Activated B cell treated with CpG ODN at 0.5 μM for 24 hours (primary cell): ENCODE measurements around the gene NUDT7. TPM values are rescaled to one million over a fixed set of nuclear protein-coding genes. Genes with fewer than 3 reads are reported as not detected.

Source experiments
- ATAC-seq: fragments of 200-7000 bp; cut with Tn5 transposase; one replicate; pipeline ENCODE4 v1.10.0; 2021; ENCODE audit warnings: low read depth, mild to moderate bottlenecking, moderate library complexity
- CTCF ChIA-PET: fragments of 350-600 bp; sonication (Branson Sonifier 250); formaldehyde crosslinking; loops from one replicate; lab custom pipeline; 2021; ENCODE audit warnings: antibody characterized with exemption; lab: Charles Lee
- POLR2A ChIA-PET: fragments of 350-600 bp; sonication (Branson Sonifier 250); formaldehyde crosslinking; loops from one replicate; lab custom pipeline; 2021; ENCODE audit warnings: antibody characterized with exemption; lab: Charles Lee
- DNase-seq: peaks from one replicate; pipeline ENCODE4 v3.0.0; 2022
- H3K27ac Mint-ChIP-seq: one replicate; pipeline ENCODE4 v1.8.0; 2020; ENCODE audit warnings: mixed read lengths
- H3K27me3 Mint-ChIP-seq: one replicate; pipeline ENCODE4 v1.8.0; 2021; ENCODE audit warnings: mixed read lengths
- H3K36me3 Mint-ChIP-seq: one replicate; pipeline ENCODE4 v1.8.0; 2021; ENCODE audit warnings: low read depth, mixed read lengths
- H3K4me1 Mint-ChIP-seq: one replicate; pipeline ENCODE4 v1.8.0; 2021; ENCODE audit warnings: mixed read lengths
- H3K4me3 Mint-ChIP-seq: one replicate; pipeline ENCODE4 v1.8.0; 2020; ENCODE audit warnings: mild to moderate bottlenecking, mixed read lengths
- H3K9me3 Mint-ChIP-seq: one replicate; pipeline ENCODE4 v1.8.0; 2020; ENCODE audit warnings: mixed read lengths
- intact Hi-C: fragments of 100-400 bp; cut with micrococcal nuclease; formaldehyde crosslinking; loops from one replicate; pipeline ENCODE4 v1.15.1; 2024
- total RNA-seq: library from RNA; stranded (reverse); gene quantifications from 2 replicates; pipeline ENCODE4 v1.2.3, GENCODE V29; 2022
- TF ChIP-seq, protein P1 (sequence below): fragments of 200-600 bp; IDR thresholded peaks from one replicate; pipeline ENCODE4 v1.8.0; 2022; ENCODE audit warnings: antibody characterized with exemption, mild to moderate bottlenecking

Gene NUDT7
- total RNA-seq, 1 donor from 2014 or later, result 4.0 TPM

DNA sequence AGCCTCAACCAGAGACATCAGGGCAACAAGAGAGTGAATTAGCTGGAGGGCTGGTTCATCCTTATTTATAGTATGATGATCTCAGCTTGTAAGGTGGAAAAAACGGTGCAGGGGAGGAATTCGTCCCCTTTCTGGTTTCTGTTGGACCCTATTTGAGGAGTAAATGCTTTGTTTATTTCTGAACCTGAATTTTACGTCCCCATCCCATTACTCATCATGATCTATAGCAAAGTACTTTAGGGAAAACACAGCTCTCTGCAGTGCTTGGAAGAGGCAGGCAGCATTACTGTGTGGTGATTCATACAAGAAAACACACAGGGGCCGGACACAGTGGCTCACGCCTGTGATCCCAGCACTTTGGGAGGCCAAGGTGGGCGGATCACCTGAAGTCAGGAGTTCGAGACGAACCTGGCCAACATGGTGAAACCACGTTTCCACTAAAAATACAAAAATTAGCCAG, 58.1 kb downstream of the NUDT7 start:
- ATAC-seq, result no peak
- Mint-ChIP-seq H3K4me1 (no peaks in the 10 kb centered on the region), H3K36me3 (no peaks in the 10 kb centered on the region), H3K9me3 (no peaks in the 10 kb centered on the region), H3K27ac (no peak overlapping the region), H3K27me3 (no peaks in the 10 kb centered on the region), H3K4me3 (no peak overlapping the region)
- ChIA-PET POLR2A (no interaction called here), CTCF (interaction anchor here (1.2 kb wide), 1 partner anchor 13 kb away, joined by 4 read pairs; no protein-coding TSS in a partner anchor)
- intact Hi-C loops, result no loop called here
- DNase-seq, result no peak
- TF ChIP-seq, protein P1, sequence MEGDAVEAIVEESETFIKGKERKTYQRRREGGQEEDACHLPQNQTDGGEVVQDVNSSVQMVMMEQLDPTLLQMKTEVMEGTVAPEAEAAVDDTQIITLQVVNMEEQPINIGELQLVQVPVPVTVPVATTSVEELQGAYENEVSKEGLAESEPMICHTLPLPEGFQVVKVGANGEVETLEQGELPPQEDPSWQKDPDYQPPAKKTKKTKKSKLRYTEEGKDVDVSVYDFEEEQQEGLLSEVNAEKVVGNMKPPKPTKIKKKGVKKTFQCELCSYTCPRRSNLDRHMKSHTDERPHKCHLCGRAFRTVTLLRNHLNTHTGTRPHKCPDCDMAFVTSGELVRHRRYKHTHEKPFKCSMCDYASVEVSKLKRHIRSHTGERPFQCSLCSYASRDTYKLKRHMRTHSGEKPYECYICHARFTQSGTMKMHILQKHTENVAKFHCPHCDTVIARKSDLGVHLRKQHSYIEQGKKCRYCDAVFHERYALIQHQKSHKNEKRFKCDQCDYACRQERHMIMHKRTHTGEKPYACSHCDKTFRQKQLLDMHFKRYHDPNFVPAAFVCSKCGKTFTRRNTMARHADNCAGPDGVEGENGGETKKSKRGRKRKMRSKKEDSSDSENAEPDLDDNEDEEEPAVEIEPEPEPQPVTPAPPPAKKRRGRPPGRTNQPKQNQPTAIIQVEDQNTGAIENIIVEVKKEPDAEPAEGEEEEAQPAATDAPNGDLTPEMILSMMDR, result no peak

DNA sequence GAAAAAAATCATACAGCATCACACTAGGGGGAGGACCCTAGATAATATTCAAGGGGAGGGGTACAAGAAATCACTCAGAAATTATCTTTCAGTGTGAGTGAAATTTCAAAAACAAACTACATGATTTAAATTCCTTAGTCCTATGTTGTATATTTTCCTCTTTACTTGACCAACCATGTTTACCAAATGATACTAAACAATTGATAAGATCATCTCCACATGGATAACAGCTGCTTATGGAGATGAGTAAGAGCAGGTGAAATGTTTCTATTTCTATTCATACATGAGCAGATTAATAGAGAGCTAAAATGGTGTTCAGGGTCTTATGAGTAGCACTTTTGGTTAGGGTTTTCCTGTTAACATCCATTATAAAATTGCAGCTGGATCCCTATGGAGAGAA, 58.8 kb downstream of the NUDT7 start:
- ChIA-PET CTCF (no interaction called here), POLR2A (no interaction called here)
- ATAC-seq (no peak), DNase-seq (no peak)
- H3K4me1 Mint-ChIP-seq, result no peaks in the 10 kb centered on the region
- H3K9me3 Mint-ChIP-seq, result no peaks in the 10 kb centered on the region
- H3K4me3 Mint-ChIP-seq, result no peak overlapping the region
- intact Hi-C loops, result no loop called here
- H3K27me3 Mint-ChIP-seq, result peaks cover 1% of the 10 kb centered on the region
- H3K27ac Mint-ChIP-seq, result no peak overlapping the region
- H3K36me3 Mint-ChIP-seq, result no peaks in the 10 kb centered on the region
- TF ChIP-seq, protein P1, result no peak

DNA sequence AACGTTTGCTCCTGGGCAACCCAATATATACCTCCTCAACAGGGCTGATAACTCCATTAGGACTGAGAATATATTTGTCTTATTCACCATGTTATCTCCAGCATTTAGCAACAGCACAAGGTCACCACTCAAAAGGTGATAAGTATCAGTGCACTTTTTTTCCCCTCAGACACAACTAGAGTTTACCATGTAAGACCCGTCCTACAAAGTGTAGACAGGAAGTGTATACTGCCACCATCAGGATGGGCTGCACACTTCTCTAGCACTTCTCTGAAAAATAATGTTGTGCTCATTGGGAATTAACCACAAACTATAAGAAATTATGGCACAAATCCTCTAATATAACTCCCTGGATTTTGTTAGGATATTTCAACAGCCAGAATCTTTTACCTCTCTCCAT, 60.4 kb downstream of the NUDT7 start:
- Mint-ChIP-seq H3K27me3 (peaks cover 16% of the 10 kb centered on the region), H3K4me1 (no peaks in the 10 kb centered on the region), H3K9me3 (no peaks in the 10 kb centered on the region), H3K4me3 (no peak overlapping the region), H3K27ac (no peak overlapping the region), H3K36me3 (no peaks in the 10 kb centered on the region)
- DNase-seq, result no peak
- ATAC-seq, result no peak
- CTCF ChIA-PET, result no interaction called here
- TF ChIP-seq, protein P1, result no peak
- POLR2A ChIA-PET, result interaction anchor here (0.7 kb wide), 1 partner anchor 592 kb away, joined by 4 read pairs; the partner anchor contains the start of gene MON1B
- intact Hi-C loops, result no loop called here

DNA sequence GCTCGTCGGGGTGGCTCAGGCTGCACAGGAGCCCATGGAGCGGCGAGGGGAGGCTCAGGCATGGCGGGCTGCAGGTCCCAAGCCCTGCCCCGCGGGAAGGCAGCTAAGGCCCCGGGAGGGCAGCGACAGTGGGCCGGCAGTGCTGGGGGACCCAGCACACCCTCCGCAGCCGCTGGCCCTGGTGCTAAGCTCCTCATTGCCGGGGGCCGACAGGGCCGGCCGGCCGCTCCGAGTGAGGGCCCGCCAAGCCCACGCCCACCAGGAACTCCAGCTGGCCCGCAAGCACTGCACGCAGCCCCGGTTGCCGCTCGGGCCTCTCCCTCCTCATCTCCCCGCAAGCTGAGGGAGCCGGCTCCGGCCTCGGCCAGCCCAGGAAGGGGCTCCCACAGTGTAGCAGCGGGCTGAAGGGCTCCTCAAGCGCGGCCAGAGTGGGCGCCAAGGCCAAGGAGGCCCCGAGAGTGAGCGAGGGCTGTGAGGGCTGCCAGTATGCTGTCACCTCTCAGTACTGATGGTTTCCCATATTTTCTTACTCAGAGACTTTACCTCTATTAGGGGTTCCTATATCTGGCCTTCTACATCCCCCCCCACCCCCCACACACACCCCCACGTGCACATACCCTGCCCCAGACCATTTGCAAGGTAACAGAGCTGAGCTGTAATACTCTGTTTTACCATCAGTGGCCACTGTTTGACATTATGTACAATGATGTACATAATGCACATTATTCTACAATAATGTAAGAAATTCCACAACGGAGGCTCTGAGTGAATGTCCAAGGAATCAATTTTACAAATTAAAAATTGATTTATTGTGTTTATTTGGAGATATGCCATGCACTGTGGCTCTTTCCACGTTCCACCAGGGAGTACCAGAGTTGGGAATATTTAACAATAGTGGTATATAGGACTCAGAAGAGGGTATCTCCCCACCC, 62.4 kb downstream of the NUDT7 start:
- Mint-ChIP-seq H3K36me3 (no peaks in the 10 kb centered on the region), H3K27ac (no peak overlapping the region), H3K4me3 (no peak overlapping the region), H3K4me1 (peaks cover 14% of the 10 kb centered on the region), H3K27me3 (peaks cover 27% of the 10 kb centered on the region), H3K9me3 (no peaks in the 10 kb centered on the region)
- TF ChIP-seq, protein P1, result no peak
- ChIA-PET POLR2A (no interaction called here), CTCF (no interaction called here)
- ATAC-seq, result no peak
- intact Hi-C loops, result no loop called here
- no peak for DNase-seq

DNA sequence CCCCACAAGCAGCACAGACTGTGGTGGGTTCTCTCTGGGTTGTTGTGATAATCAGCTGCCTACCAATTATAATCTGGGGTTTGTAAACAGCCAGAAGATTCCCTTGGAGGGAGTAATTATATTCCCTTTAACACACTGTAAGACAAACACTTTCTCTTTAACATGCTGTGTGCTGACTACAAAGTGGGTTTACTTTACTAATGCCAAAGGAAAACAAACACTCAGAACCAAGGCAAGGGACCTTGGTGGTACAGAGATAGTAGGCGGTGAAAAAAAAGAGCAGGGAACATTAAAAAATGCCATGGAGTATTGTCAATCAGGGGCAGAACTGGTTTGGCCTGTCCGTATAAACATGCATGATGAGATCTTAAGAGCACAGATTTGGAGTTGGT, 63.1 kb downstream of the NUDT7 start:
- Mint-ChIP-seq H3K9me3 (no peaks in the 10 kb centered on the region), H3K4me1 (peaks cover 14% of the 10 kb centered on the region), H3K27me3 (peaks cover 33% of the 10 kb centered on the region), H3K4me3 (no peak overlapping the region), H3K36me3 (no peaks in the 10 kb centered on the region), H3K27ac (no peak overlapping the region)
- ATAC-seq (no peak), DNase-seq (no peak)
- intact Hi-C loops, result no loop called here
- CTCF ChIA-PET, result no interaction called here
- POLR2A ChIA-PET, result no interaction called here
- TF ChIP-seq, protein P1, result no peak
